ENCODE measurements around the gene DEAF1.
"Not testable (repeated sequence)": the region's sequence is repeated elsewhere in the genome, so short reads cannot be mapped to it uniquely, and the experiment has no call there.

DEAF1 gene

DNA sequence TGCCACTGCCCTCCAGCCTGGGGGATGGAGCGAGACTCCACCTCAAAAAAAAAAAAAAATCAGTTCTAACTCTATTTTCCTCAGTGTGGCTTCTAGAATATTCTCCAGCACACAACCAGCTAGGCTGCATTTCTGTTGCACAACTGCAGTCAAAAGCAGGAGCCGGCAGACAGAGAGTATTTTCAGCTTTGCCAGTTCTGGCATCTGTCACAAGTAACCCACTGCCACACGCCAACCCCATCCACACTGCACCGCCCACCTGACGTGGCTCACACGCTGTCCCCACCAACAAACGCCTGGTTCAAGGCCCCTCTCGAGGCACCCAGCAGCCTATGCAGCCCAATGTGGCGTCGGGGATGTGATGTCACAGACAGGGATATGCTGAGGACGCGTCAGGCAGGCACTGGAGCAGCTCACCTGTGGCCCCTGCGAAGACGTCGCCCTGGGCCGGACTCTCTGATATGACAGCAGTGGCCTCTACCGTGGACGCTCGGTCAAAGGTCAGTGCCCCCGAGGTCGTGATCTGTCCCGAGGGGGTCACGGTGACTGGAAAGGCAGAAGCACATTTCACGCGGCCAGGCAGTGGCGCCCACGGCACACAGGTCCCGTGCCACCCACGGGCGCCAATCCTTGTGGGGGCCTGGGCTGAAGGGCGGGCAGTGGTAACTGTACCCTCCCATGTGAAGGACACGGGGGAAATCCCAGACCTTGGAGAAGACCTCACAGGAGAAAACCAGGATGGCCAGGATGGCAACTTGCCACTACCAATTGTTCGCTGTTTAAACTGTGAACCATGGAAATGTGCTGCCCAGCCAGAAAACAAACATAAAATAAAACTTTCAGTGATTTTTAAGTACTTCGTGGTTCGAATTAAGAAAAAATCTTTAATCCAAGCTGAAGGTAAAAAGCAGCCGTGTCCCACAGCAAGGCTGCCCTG lies 15.5 kb downstream of the DEAF1 start:
- no peak for DNase-seq (ENCODE audit: low spot score)

DNA sequence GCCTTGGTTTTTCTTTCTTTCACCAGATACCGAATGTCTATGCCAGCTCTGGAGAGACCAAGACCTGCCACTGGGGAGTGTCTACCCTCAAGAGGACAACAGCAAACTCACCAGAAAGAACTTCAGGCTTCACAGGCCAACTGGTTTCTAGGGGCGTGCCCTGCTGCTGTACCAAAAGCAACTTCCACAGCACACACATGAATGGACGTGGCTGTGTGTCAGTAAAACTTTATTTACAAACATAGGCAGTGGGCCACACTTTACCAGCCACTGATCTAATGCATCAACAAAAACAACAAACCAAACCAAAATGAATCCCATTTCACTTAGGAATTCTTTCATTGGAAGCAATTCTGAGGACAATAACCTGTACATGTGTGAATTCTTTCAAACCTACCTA lies 16.7 kb downstream of the DEAF1 start:
- DNase-seq (ENCODE audit: low spot score): no peak

DNA sequence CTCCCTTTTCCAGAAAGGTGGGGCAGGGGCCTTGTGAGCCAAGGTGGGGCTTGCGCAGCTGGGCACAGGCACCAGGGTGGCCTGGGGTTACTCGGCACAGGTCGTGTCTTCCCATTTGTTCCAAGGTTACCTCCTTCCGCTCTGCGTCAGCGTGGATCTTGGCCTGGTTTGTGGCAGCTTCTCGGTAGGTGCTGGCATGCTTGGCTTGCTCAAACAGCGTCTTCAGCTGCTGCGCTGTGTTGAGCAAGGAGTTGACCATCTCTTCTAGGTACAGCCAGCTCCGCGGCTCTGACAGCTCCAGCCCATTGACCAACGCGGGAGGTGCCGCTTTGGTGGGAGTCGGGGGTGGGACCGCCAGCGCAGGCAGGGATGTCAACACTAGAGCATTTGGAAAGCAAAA lies 20.6 kb downstream of the DEAF1 start:
- DNase-seq (ENCODE audit: low spot score): no peak

DNA sequence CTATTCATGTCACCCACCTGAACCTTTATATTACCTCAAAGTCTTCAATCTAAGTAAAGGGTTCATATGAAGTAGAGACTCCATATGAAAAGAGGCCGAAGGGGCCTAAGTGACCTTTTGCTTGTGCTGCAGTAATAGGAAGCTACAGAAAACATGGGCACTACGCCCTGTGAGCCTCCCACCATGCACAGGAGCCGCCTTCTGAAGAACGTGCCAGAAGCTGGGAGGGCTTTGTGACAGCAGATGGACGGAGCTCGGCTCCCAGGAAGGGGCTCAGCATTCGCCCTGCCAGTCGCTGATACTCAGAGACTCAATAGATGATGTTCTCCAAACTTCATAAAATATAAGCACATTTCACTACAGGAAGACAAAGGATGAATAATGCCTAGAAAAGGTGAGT lies 21.2 kb downstream of the DEAF1 start:
- DNase-seq (ENCODE audit: low spot score): no peak

DNA sequence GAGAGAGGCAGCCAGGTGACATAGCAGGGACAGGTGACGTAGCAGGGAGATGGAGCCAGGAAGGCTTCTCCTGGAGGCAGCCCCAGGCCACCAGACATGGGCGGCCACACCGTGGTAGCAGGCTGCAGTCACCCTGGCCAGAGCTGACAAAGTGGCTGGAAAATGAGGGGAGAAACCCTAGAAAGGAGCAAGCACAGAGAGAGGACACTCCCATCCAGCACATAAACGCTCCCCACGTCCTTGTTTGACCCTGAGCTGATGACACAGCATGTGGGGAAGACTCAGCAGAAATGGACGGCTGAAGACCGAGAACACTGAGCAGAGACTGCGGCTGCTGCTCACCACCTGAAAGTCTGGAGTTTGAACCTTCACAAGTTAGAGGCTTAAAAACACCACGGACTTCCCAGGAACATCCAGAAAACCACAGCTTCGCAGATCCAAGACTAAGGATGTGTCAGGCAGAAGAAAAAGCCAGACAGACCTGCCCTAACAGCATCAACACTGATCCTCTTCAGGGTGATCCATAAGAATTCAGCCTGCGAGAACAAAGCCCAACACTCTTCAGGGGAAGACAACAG lies 29.2 kb downstream of the DEAF1 start:
- no peak for DNase-seq (ENCODE audit: low spot score)

DNA sequence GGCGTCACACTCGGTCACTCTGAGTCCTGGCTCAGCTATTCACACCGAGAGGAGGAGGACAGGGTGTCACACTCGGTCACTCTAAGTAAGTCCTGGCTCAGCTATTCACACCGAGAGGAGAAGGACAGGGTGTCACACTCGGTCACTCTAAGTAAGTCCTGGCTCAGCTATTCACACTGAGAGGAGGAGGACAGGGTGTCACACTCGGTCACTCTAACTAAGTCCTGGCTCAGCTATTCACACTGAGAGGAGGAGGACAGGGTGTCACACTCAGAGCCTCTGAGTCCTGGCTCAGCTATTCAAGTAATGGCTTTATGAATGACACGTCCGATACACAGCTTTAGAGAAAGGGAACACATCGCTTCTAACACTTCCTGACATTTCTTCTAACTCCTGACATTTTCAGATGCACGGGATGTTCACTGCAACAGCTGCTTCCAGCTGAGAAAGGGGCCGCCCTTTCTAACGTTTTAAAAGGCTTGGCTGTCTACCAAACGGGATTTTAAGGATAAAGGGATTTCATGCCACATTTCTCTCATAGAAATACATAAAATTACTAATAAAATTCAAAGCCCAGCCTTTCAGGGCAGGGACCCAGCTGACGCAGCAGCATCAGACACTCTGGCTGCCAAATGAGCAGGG lies 29.8 kb downstream of the DEAF1 start:
- no peak for DNase-seq (ENCODE audit: low spot score)

DNA sequence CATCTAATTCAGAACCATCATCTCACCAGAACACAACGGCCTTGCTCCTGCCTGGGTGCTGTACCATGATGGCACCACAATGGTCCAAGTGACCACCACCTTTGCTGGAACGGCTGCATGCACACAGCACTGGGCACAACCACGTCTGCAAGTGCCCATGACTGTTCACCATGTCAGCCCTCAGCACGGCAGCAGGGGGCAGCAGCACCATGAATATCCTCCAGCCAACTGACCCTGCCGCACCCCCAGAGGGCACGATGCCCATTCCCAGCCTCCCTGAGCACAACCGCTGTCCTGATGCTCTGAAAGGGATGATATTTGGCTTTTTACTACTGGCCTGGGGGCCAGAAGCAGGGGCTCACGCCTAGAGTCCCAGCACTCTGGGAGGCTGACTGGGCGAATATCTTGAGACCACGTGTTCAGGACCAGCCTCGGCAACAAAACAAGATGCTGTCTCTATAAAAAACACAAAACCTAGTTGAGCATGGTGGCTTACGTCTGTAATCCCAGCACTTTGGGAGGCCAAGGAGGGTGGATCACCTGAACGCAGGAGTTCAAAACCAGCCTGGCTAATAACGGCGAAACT lies 32.2 kb downstream of the DEAF1 start:
- peak; percentile 82 for DNase-seq (ENCODE audit: low spot score)

DNA sequence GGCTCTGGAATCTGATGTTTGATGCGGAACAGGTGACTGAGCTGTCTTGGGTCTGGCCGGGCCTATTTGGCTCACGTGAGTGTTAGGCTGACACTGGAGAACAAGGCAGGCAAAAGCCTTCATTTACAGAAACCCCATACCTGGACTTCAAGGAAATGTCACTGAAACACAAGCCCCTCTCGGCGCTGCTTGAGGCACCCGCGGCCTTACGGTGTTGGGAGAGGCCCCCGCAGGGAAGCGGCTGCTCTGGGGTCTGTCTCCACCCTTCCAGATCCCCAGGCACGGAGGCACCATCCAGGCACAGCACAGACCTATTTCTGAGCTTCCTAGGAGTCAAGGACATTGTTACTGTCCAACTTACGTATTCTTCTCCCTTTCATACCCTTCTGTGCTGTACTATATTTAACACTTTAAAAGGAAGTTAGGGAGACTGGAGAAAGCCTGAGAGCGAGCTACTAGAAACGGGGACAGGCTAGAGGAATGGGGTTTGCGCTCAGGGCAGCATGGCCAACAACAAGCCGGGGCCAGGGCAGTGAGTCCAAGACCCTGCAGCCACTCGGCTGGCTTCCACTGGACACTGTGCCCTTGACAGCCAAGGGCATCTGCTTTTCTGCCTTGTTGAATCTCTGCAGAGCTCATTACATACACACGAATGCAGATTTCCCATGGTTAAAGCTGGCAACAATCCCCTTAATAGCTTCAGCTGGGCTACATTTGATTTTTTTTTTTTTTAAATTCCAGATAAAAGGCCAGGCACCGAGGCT lies 34.2 kb downstream of the DEAF1 start:
- DNase-seq (ENCODE audit: low spot score): no peak

DNA sequence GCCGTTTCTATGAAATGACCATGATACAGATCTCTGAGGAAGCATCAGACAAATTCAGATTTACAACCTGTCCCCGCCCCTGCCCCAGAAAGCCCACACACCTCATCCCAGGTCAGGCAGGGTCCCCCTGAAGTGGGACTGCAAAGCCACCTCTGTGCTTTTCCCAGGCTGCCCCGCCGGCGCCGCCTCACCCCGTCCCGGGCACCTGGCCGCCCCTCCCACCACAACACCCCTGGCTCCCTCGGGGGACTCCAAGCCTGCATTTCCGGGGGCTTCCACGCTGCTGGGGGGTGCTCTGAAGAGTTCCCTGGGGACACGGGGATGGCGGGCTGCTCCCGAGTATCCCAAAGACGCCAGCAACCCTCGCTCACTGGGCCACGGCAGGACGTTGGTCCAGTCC lies 34.7 kb downstream of the DEAF1 start:
- DNase-seq (ENCODE audit: low spot score): no peak

DNA sequence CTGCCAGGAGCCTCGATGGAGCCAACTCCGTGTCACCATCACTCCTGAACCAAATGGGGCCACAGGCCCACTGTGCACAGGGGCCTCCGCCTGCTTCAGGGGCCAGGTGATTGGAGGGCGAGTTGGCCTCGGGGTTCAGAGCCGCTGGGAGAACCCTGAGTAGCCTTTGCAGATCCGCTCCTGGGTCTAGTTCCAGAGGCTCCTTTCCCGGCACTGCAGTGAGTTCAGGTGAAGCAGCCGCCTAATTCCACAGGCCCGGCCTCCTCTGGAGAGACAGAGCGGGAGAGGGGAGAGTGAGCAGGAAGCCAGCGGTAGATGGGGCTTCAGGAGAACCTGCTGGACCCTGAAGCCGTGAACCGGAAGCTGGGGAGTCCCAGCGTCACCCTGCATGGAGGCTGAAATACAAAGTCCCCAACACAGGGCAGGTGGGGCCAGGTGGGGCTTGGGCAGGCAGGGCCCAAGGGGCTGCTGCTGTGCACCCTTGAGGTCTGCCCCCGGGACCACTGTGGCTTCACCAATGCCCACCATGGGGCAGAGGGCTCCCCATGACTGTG lies 35.4 kb downstream of the DEAF1 start:
- no peak for DNase-seq (ENCODE audit: low spot score)

DNA sequence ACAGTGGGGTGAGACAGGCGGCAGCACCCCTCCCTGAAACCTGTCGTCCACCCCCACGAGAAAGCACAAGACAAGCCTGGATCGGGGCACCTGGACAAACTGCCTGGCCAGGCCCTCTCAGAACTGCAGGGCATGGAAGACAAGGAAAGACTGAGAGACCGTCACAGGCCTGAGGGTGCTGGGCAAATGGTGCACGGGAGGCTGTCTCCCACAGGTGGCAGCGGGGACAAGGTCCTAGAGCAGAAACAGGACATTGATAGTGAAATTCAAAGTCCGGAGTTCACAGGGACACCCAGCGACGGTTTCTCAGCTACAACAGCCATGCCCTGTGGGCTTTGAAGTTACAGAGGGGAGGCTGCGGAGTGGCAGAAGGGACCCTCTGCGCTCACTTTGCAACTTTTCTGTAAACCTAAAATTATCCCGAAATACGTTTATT lies 37.3 kb downstream of the DEAF1 start:
- no peak for DNase-seq (ENCODE audit: low spot score)

DNA sequence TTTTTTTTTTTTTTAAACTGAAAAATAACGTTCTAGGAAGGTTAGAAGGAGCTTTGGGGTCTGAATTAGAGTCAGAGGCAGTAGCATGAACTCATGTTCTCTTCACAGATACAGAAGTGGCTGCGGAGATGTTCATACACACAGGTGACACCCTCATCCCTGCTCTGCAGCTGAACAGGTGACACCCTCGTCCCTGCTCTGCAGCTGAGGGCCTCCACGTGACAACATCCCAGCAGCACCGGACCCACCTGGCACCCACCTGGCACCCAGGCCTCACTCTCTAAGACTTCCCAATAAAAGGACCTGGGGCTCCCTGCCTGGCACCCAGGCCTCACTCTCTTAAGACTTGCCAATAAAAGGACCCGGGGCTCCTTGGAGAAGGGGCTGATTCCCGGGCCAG lies 38.2 kb downstream of the DEAF1 start:
- no peak for DNase-seq (ENCODE audit: low spot score)

DNA sequence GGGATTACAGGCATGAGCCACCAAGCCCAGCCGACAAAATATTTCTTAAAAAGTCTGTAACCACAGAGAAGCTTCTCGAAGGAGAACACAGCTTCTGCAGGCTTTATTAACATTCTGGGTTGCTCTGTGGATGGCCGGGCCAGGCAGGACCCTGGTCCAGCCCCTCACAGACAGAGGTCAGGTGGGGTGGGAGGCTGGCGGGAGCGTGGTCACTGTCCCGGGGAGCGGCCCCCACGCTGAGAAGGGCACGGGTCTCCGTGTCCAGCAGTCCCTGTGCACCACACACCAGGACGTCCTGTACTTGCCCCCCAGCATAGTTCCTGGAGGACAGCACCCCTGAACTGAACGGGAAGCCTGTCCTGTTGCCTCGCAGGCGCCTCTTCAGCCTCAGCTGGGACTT lies 38.6 kb downstream of the DEAF1 start:
- no peak for DNase-seq (ENCODE audit: low spot score)

DNA sequence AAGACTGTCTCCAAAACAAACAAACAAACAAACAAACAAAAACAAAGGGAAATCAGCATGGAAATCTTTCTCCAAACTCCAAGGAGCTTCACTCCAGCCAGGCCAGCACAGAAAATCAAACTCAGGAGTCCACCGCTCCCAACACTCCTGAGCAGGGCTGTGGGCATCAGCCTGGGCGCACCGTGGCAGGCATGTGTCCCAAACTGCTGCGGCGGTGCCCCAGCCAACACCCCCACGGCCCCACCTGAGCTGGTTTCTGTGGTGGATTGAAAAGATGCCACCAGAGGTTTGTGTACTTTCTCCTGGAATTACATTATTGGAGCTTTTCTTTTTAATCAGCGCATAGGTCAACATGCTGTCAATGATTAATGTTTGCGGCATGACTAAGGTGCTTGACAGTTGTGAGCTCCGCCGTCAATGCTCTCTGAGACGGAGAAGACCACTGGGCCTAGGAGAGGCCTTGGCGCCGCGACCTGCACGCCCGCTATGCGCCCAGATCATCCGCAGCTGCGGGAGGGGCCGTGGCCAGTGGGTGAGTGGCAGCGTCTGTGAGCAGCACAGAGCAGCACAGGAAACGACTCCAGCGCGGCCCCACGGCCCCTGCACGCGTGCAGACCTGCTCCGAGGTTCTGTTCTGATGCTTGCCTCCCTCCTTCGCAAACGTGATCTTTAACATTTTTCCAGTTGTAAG lies 39.8 kb downstream of the DEAF1 start:
- DNase-seq (ENCODE audit: low spot score): no peak

DNA sequence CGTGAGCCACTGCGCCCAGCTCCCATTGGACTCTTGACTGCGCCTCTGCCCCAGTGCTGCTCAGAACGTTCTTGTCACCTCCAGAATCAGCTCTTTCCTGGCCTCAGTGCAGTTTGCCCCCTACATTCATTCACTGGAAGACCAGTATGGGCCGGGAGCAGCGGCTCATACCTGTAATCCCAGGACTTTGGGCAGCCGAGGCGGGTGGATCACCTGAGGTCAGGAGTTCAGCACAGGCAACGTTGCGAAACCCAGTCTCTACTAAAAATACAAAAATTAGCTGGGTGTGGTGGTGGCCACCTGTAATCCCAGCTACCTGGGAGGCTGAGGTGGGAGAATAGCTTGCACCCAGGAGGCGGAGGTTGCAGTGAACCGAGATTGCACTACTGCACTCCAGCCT lies 40.6 kb downstream of the DEAF1 start:
- DNase-seq (ENCODE audit: low spot score): not testable (repeated sequence)

DNA sequence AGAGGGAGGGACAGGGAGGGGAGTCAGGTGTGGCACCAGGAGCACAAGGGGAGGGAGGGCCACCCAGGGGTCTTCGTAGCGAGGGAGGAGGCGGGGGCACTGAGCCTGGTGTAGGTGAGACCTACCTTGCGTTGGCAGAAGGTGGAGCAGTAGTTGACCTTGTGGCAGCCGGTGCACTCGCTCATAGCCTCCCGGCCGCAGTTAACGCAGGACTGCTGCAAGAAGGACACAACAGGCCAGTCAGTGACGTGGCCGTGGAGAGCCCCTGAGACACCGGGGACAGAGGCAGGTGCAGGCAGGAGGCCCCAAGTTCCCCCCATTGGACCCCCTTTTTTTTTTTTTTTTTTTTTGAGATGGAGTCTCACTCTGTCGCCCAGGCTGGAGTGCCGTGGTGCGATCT lies 41.2 kb downstream of the DEAF1 start:
- DNase-seq (ENCODE audit: low spot score): no peak

DNA sequence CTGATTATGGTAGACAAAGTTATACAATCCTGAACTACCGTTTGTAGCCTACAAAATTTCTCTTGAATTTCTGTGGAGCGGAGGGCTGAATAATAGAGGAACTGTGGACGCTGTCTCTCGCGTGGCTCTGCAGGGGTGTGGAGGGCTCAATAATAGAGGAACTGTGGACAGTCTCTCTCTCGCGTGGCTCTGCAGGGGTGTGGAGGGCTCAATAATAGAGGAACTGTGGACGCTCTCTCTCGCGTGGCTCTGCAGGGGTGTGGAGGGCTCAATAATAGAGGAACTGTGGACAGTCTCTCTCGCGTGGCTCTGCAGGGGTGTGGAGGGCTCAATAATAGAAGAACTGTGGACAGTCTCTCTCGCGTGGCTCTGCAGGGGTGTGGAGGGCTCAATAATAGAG lies 41.9 kb downstream of the DEAF1 start:
- not testable (repeated sequence) for DNase-seq (ENCODE audit: low spot score)

DNA sequence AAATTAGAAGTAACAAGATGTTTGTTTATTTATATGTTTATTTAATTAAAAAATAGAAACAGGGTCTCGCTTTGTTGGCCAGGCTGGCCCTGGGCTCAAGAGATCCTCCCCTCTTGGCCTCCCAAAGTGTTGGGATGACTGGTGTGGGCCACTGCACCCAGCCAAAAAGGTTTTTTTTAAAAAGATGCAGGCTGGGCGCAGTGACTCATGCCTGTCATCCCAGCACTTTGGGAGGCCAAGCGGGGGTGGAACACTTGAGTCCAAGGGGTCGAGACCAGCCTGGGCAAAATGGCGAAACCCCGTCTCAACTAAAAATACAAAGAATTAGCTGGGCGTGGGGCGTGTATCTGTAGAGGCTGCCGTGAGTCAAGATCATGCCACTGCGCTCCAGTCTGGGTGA lies 44.5 kb downstream of the DEAF1 start:
- DNase-seq (ENCODE audit: low spot score): no peak

DNA sequence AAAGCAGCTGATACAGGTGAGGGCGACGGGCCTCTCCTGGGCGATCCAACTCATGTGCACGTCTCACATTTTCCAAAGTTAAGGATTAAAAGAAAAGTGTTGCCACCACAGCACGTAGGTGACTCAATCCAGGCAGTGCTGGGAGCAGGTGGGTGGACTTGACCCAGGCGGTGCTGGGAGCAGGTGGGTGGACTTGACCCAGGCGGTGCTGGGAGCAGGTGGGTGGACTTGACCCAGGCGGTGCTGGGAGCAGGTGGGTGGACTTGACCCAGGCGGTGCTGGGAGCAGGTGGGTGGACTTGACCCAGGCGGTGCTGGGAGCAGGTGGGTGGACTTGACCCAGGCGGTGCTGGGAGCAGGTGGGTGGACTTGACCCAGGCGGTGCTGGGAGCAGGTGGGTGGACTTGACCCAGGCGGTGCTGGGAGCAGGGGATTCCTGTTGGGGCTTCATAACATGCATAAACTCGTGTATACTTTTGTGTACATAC lies 47.3 kb downstream of the DEAF1 start:
- DNase-seq (ENCODE audit: low spot score): not testable (repeated sequence)

DNA sequence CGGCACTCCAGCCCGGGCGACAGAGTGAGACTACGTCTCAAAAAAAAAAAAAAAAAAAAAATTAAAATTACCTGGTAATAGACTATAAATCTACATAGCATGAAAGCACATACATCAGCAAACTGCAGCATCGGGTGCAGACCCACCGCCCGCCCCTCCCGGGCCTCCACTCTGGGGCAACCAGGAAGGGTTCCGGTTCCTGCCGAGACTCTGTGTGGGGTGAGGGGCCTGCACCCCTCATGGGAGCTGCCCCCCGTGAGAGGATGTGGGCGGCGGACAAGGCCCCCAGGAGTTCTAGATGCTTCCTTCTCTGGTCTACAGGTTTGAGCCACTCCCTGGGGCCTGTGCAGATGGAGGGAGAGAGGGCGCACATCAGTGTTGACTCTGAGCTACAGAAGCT lies 48.8 kb downstream of the DEAF1 start:
- peak; percentile 31 for DNase-seq (ENCODE audit: low spot score)

DNA sequence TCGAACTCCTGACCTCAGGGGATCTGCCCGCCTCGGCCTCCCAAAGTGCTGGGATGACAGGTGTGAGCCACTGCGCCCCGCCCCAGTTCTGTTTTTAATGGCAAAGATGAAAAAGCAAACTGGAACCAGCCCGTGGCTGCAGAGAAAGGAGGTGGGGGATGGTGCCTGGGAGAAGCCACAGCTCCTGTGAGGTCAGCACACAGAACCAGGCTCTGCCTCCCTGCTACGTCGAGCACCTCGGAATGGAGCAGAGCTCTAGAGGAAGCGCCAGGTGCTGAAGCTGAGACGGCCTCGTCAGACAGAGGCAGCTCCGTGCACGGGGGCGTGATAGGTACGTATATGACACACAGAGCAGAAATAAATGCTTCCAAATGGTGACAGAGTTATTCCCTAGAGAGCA lies 49.5 kb downstream of the DEAF1 start:
- peak; percentile 19 for DNase-seq (ENCODE audit: low spot score)

Data from D341Med (cell line).